Neural progenitor cell (in vitro differentiated cells): Measurements from ENCODE around the gene DYNLT5. TPM values are rescaled to one million over a fixed set of nuclear protein-coding genes. Genes with fewer than 3 reads are reported as not detected.
"Not testable (repeated sequence)": the region's sequence is repeated elsewhere in the genome, so short reads cannot be mapped to it uniquely, and the experiment has no call there.

Experiments
- DNase-seq: peaks from one replicate; pipeline ENCODE4 v3.0.0-alpha.2; 2016; ENCODE audit warnings: low spot score
- H2AFZ ChIP-seq: fragments of 200-600 bp; sonication (generic); replicated peaks from 2 replicates; pipeline ENCODE4 v1.6.1; 2016; ENCODE audit warnings: antibody characterized with exemption
- H3F3A ChIP-seq: fragments of 200-600 bp; sonication (generic); 2 replicates; pipeline ENCODE4 v1.6.1; 2016; ENCODE audit warnings: antibody characterized with exemption, low read depth
- H3K27ac ChIP-seq: fragments of 200-600 bp; sonication (generic); 2 replicates; pipeline ENCODE4 v1.5.1; 2016; ENCODE audit warnings: mild to moderate bottlenecking
- H3K27me3 ChIP-seq: fragments of 200-600 bp; sonication (generic); 2 replicates; pipeline ENCODE4 v1.6.1; 2016; ENCODE audit warnings: mild to moderate bottlenecking, moderate library complexity
- H3K36me3 ChIP-seq: fragments of 200-600 bp; sonication (generic); 2 replicates; pipeline ENCODE4 v1.5.1; 2016
- H3K4me1 ChIP-seq: fragments of 200-600 bp; sonication (generic); 2 replicates; pipeline ENCODE4 v1.6.1; 2016; ENCODE audit warnings: mixed run types
- H3K4me2 ChIP-seq: fragments of 200-600 bp; sonication (generic); 2 replicates; pipeline ENCODE4 v1.6.1; 2016
- H3K4me3 ChIP-seq: fragments of 200-600 bp; sonication (generic); 2 replicates; pipeline ENCODE4 v1.5.1; 2016
- H3K79me2 ChIP-seq: fragments of 200-600 bp; sonication (generic); 2 replicates; pipeline ENCODE4 v1.6.1; 2016; ENCODE audit warnings: low read depth
- H3K9ac ChIP-seq: fragments of 200-600 bp; sonication (generic); 2 replicates; pipeline ENCODE4 v1.6.1; 2016
- H3K9me3 ChIP-seq: fragments of 200-600 bp; sonication (generic); 2 replicates; pipeline ENCODE4 v1.5.1; 2016; ENCODE audit warnings: low read depth
- H4K20me1 ChIP-seq: fragments of 200-600 bp; sonication (generic); 2 replicates; pipeline ENCODE4 v1.6.1; 2016; ENCODE audit warnings: low read depth
- H3K27ac Mint-ChIP-seq: 3 replicates; pipeline ENCODE4 v1.8.0; 2021; ENCODE audit warnings: mixed read lengths
- H3K27me3 Mint-ChIP-seq: 2 replicates; pipeline ENCODE4 v1.8.0; 2022; ENCODE audit warnings: low read depth, mild to moderate bottlenecking, inconsistent platforms, moderate library complexity, mixed read lengths; ENCODE audit not compliant: insufficient read depth
- H3K36me3 Mint-ChIP-seq: 3 replicates; pipeline ENCODE4 v1.8.0; 2021; ENCODE audit warnings: mixed read lengths
- H3K4me1 Mint-ChIP-seq: 3 replicates; pipeline ENCODE4 v1.8.0; 2021; ENCODE audit warnings: mixed read lengths
- H3K4me3 Mint-ChIP-seq: 3 replicates; pipeline ENCODE4 v1.8.0; 2021; ENCODE audit warnings: mild to moderate bottlenecking, moderate library complexity, mixed read lengths
- H3K9me3 Mint-ChIP-seq: 3 replicates; pipeline ENCODE4 v1.8.0; 2020; ENCODE audit warnings: mixed read lengths
- EZH2 ChIP-seq: fragments of 200-600 bp; sonication (generic); IDR thresholded peaks from 2 replicates; pipeline ENCODE4 v1.6.1; 2017; ENCODE audit warnings: antibody characterized with exemption, mild to moderate bottlenecking, moderate library complexity
- EZH2phosphoT487 ChIP-seq: fragments of 200-600 bp; sonication (generic); IDR thresholded peaks from 2 replicates; pipeline ENCODE4 v1.6.1; 2017; ENCODE audit warnings: antibody characterized with exemption
- total RNA-seq: library from RNA; depleted of rRNA; stranded (reverse); fragments of >200 nt; gene quantifications from 2 replicates; pipeline ENCODE4 v1.2.3, GENCODE V29; 2015; ENCODE audit warnings: low replicate concordance
- TF ChIP-seq, protein P1 (sequence below): fragments of 200-600 bp; sonication (generic); IDR thresholded peaks from 2 replicates; pipeline ENCODE4 v1.5.1; 2017; ENCODE audit warnings: antibody characterized with exemption, mild to moderate bottlenecking

DYNLT5 gene
- total RNA-seq, 1 donor from 2014 or later = 0.22 TPM

DNA sequence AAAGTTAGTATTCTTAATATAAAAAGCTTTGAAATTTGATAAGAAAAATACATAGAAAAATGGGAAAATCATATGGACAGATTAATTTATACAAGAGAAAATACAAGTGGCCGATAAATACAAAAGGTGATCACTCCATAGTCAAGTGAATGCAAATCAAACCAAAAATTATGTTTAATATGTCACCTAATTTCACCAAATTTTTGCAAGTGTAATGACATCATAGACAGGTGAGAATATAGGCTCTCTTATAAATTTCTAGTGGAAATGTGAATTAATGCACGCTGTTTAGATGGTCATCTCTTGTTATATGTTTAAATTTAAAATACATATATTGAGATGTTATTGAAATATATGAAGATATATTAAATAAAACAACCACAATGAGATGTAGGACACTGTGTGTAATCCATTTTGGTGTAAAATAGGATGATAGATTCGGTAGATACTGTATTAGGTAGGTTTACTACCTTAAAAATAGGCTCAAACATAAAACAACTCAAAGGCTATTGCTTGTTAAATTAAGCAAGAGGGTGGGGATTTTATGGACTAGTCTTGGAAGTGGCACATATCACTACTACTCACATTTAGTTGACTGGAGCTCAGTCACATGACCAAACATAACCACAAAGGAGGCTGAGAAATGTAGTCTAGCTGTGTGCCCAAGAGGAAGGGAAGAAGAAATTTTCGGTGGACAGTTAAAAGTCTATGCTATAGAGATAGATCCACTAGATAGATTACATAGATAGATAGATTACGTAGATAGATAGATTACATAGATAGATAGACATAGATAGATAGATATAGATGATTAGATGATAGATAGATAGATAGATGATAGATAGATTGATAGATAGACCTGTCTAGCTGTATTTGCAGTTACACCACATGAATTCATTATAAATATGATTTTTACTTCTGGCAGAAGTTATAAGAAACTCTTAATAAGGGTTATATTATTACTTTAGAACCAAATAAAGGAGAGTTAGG lies 39.7 kb downstream of the DYNLT5 start:
- H3K9me3 ChIP-seq = no peaks in the 10 kb centered on the region
- H3K27ac ChIP-seq = no peak overlapping the region
- no peaks in the 10 kb centered on the region for H3K9me3 Mint-ChIP-seq
- H3K9ac ChIP-seq = no peak overlapping the region
- no peaks in the 10 kb centered on the region for H3K79me2 ChIP-seq
- no peaks in the 10 kb centered on the region for H3K4me1 Mint-ChIP-seq
- no peak overlapping the region for H3K4me3 ChIP-seq
- H2AFZ ChIP-seq = peak overlapping the region; percentile 6
- no peak overlapping the region for H3K27ac Mint-ChIP-seq
- H3K4me2 ChIP-seq = no peak overlapping the region
- no peaks in the 10 kb centered on the region for H3K36me3 Mint-ChIP-seq
- H3K4me1 ChIP-seq = no peaks in the 10 kb centered on the region
- no peak for DNase-seq
- no peaks in the 10 kb centered on the region for H3K36me3 ChIP-seq
- no peaks in the 10 kb centered on the region for H3K27me3 ChIP-seq
- no peak overlapping the region for H3K4me3 Mint-ChIP-seq
- TF ChIP-seq EZH2phosphoT487 (no peak), EZH2 (no peak)
- TF ChIP-seq, protein P1, sequence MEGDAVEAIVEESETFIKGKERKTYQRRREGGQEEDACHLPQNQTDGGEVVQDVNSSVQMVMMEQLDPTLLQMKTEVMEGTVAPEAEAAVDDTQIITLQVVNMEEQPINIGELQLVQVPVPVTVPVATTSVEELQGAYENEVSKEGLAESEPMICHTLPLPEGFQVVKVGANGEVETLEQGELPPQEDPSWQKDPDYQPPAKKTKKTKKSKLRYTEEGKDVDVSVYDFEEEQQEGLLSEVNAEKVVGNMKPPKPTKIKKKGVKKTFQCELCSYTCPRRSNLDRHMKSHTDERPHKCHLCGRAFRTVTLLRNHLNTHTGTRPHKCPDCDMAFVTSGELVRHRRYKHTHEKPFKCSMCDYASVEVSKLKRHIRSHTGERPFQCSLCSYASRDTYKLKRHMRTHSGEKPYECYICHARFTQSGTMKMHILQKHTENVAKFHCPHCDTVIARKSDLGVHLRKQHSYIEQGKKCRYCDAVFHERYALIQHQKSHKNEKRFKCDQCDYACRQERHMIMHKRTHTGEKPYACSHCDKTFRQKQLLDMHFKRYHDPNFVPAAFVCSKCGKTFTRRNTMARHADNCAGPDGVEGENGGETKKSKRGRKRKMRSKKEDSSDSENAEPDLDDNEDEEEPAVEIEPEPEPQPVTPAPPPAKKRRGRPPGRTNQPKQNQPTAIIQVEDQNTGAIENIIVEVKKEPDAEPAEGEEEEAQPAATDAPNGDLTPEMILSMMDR = no peak
- H3K27me3 Mint-ChIP-seq = no peaks in the 10 kb centered on the region
- H3F3A ChIP-seq = no peaks in the 10 kb centered on the region
- H4K20me1 ChIP-seq = no peaks in the 10 kb centered on the region

DNA sequence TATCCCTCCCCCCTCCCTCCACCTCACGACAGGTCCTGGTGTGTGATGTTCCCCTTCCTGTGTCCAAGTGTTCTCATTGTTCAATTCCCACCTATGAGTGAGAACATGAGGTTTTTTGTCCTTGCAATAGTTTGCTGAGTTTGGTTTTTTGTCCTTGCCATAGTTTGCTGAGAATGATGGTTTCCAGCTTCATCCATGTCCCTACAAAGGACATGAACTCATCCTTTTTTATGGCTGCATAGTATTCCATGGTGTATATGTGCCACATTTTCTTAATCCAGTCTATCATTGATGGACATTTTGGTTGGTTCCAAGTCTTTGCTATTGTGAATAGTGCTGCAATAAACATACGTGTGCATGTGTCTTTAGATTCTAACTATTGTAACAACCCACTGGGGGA lies 43.6 kb downstream of the DYNLT5 start:
- H3K79me2 ChIP-seq, H3K9ac ChIP-seq, H3K27ac ChIP-seq, DNase-seq, H3K27ac Mint-ChIP-seq, H3K4me1 ChIP-seq, H3F3A ChIP-seq, H3K9me3 Mint-ChIP-seq, H3K36me3 ChIP-seq, H3K36me3 Mint-ChIP-seq, H3K27me3 Mint-ChIP-seq, H3K4me3 ChIP-seq, H4K20me1 ChIP-seq, H3K4me3 Mint-ChIP-seq, H2AFZ ChIP-seq, H3K27me3 ChIP-seq, H3K4me2 ChIP-seq, H3K9me3 ChIP-seq, H3K4me1 Mint-ChIP-seq: not testable (repeated sequence)

DNA sequence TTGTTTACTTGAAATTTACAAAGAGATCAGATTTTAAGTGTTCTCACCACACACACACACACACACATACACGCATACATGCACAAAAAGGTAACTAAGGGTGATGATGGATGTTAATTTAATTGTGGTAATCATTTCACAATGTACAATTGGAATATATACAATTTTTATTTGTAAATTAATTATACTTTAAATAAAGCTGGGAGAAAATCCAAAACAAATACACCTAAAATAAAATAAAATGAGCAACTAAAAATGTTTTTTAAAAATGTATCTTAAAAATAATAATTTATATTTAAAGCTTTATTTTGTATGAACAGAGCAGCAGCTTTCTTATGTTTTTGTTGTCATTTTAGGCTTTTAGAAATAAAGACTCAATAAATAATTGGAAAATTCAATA lies 57.0 kb downstream of the DYNLT5 start:
- no peaks in the 10 kb centered on the region for H3K36me3 Mint-ChIP-seq
- H3K4me3 ChIP-seq = no peak overlapping the region
- H3K27ac Mint-ChIP-seq = no peak overlapping the region
- H3K9ac ChIP-seq = no peak overlapping the region
- H3K4me1 Mint-ChIP-seq = no peaks in the 10 kb centered on the region
- H4K20me1 ChIP-seq = no peaks in the 10 kb centered on the region
- no peak overlapping the region for H2AFZ ChIP-seq
- DNase-seq = no peak
- no peaks in the 10 kb centered on the region for H3F3A ChIP-seq
- H3K4me3 Mint-ChIP-seq = no peak overlapping the region
- H3K27me3 ChIP-seq = no peaks in the 10 kb centered on the region
- no peaks in the 10 kb centered on the region for H3K9me3 Mint-ChIP-seq
- no peaks in the 10 kb centered on the region for H3K4me1 ChIP-seq
- H3K27me3 Mint-ChIP-seq = peaks cover 2% of the 10 kb centered on the region
- H3K9me3 ChIP-seq = no peaks in the 10 kb centered on the region
- no peaks in the 10 kb centered on the region for H3K79me2 ChIP-seq
- no peak overlapping the region for H3K4me2 ChIP-seq
- no peak for TF ChIP-seq EZH2
- TF ChIP-seq, protein P1 = no peak
- H3K36me3 ChIP-seq = no peaks in the 10 kb centered on the region
- H3K27ac ChIP-seq = no peak overlapping the region

DNA sequence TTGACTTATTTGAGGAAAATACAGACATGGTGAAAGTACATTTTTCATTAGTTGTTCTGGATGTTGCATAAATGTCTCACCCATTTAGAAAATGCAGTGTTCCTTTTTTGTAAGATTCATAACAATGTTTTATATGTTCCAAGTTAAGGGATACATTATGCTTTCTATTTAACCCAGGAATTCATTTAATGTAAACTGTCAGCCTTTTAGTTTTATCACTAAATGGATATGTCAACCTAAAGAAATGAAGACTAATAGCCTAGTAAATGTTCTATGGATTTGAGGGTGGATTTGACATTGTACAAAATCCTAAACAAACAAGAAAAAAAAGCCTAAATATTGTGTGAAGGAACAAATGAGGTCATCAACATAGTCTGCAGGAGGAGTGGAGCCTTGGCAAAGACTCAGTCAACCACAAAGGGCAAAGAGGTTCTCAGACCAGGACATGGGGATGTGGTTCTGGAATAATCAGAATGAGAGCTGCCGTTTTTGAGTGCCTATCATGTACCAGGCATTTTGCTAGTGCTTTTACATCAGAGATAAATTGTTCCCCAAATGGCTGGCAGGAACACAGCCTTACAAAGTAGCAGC lies 57.6 kb downstream of the DYNLT5 start:
- H3K4me3 ChIP-seq = no peak overlapping the region
- TF ChIP-seq EZH2 (no peak), EZH2phosphoT487 (no peak)
- TF ChIP-seq, protein P1 = no peak
- H3K4me1 Mint-ChIP-seq = no peaks in the 10 kb centered on the region
- no peak overlapping the region for H3K4me3 Mint-ChIP-seq
- no peak overlapping the region for H3K4me2 ChIP-seq
- H3K27ac ChIP-seq = no peak overlapping the region
- H3F3A ChIP-seq = no peaks in the 10 kb centered on the region
- H3K36me3 Mint-ChIP-seq = no peaks in the 10 kb centered on the region
- H3K4me1 ChIP-seq = no peaks in the 10 kb centered on the region
- H3K79me2 ChIP-seq = no peaks in the 10 kb centered on the region
- no peaks in the 10 kb centered on the region for H3K36me3 ChIP-seq
- no peak for DNase-seq
- H3K27ac Mint-ChIP-seq = no peak overlapping the region
- H4K20me1 ChIP-seq = no peaks in the 10 kb centered on the region
- H3K27me3 ChIP-seq = no peaks in the 10 kb centered on the region
- no peaks in the 10 kb centered on the region for H3K9me3 Mint-ChIP-seq
- no peak overlapping the region for H2AFZ ChIP-seq
- H3K9me3 ChIP-seq = no peaks in the 10 kb centered on the region
- no peak overlapping the region for H3K9ac ChIP-seq
- H3K27me3 Mint-ChIP-seq = peaks cover 2% of the 10 kb centered on the region
